Stimulated activated CD8-positive, alpha-beta memory T cell treated with anti-CD3 and anti-CD28 coated beads, Interleukin-15, amount 100 ng/mL, for 24 hours (primary cell): ENCODE measurements around the gene EPPIN.

Source experiments
- DNase-seq: peaks from one replicate; pipeline ENCODE4 v3.0.0-alpha.2; 2020; ENCODE audit warnings: low read depth

Gene EPPIN

GRCh38 chr20:45538209-45538799 is 8.9 kb downstream of the EPPIN start:
- no peak for DNase-seq

GRCh38 chr20:45527294-45527693 is 19.9 kb downstream of the EPPIN start:
- no peak for DNase-seq

GRCh38 chr20:45523821-45524220 is 23.4 kb downstream of the EPPIN start:
- DNase-seq: no peak

GRCh38 chr20:45518282-45518681 is 28.9 kb downstream of the EPPIN start:
- DNase-seq: no peak

GRCh38 chr20:45515147-45515913 is 31.9 kb downstream of the EPPIN start, which contains the start of gene SPINT3:
Gene SPINT3, minus strand, starts transcription at chr20:45515622. Its CDS starts 14 bp downstream, at chr20:45515608.
- no peak for DNase-seq

- no peak for DNase-seq
Measured at GRCh38 chr20:45510242-45510862, 36.8 kb downstream of the EPPIN start.

- DNase-seq: no peak
Measured at GRCh38 chr20:45509091-45509490, 38.1 kb downstream of the EPPIN start.

- no peak for DNase-seq
Measured at GRCh38 chr20:45508068-45508886, 38.9 kb downstream of the EPPIN start.

- DNase-seq: no peak
Measured at GRCh38 chr20:45507011-45507820, 40.0 kb downstream of the EPPIN start.

- no peak for DNase-seq
Measured at GRCh38 chr20:45506398-45506797, 40.8 kb downstream of the EPPIN start.

GRCh38 chr20:45503403-45503802 is 43.8 kb downstream of the EPPIN start:
- DNase-seq: no peak

- no peak for DNase-seq
Measured at GRCh38 chr20:45502561-45502960, 44.6 kb downstream of the EPPIN start.

- DNase-seq: no peak
Measured at GRCh38 chr20:45501600-45501999, 45.6 kb downstream of the EPPIN start.

- DNase-seq: no peak
Measured at GRCh38 chr20:45500022-45500421, 47.2 kb downstream of the EPPIN start.

- DNase-seq: no peak
Measured at GRCh38 chr20:45497971-45498494, 49.2 kb downstream of the EPPIN start.

- DNase-seq: no peak
Measured at GRCh38 chr20:45496166-45496565, 51.0 kb downstream of the EPPIN start.

GRCh38 chr20:45495501-45495941 is 51.7 kb downstream of the EPPIN start:
- DNase-seq: no peak
